Fibroblast of skin of right quadriceps (primary cell): Measurements from ENCODE around the gene RNU1-3.
"Not testable (repeated sequence)": the region's sequence is repeated elsewhere in the genome, so short reads cannot be mapped to it uniquely, and the experiment has no call there.

ENCODE experiments used
- DNase-seq: peaks from one replicate; pipeline ENCODE4 v3.0.0-alpha.2; 2013

RNU1-3 gene

GRCh38 chr1:16649960-16650359 is 16.8 kb downstream of the RNU1-3 start:
- not testable (repeated sequence) for DNase-seq

DNA sequence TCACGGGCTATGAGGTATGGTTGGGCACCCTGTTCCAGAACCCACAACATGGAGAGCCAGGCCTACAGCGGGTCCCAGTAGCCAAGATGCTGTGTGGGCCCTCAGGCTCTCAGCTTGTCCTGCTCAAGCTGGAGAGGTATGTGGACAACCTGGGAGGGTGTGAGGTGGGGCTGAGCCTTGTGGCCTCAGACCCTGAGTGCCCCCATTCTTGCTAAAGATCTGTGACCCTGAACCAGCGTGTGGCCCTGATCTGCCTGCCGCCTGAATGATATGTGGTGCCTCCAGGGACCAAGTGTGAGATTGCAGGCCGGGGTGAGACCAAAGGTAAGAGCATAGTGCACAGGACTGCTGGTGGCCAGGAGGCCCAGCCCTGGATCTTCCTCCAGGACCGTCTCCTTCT is 17.4 kb downstream of the RNU1-3 start:
- DNase-seq, result not testable (repeated sequence)

DNA sequence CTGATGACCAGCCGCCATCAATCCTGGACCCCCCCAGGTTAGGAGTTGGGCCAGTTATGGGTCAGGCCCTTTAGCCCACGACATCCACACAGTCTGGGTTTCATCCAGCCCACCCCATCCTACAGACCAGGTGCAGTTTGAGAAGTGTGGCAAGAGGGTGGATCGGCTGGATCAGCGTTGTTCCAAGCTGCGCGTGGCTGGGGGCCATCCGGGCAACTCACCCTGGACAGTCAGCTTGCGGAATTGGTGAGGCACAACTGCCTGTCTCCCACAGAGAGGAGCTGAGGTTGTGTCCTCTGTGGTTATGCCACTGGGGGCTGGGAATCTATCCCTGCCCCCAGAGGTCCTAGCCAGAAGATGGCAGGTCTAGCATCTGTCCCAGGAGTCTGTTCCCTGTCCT is 18.0 kb downstream of the RNU1-3 start:
- DNase-seq, result not testable (repeated sequence)

DNA sequence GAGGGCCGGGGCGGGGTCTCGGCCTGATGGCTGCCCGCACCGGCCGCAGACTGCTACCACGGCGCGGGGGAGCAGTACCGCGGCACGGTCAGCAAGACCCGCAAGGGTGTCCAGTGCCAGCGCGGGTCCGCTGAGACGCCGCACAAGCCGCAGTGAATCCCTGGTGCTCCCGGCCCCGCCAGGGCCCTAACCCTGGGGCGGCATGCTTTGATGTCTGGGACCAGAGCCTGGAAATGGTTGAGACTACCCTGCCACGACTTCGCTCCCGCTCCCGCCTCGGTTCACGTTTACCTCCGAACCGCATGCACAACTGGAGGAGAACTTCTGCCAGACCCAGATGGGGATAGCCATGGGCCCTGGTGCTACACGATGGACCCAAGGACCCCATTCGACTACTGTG is 18.5 kb downstream of the RNU1-3 start:
- not testable (repeated sequence) for DNase-seq

- not testable (repeated sequence) for DNase-seq
Observed at GRCh38 chr1:16647179-16648176, 19.3 kb downstream of the RNU1-3 start.

- not testable (repeated sequence) for DNase-seq
Observed at GRCh38 chr1:16646716-16647115, 20.0 kb downstream of the RNU1-3 start.

DNA sequence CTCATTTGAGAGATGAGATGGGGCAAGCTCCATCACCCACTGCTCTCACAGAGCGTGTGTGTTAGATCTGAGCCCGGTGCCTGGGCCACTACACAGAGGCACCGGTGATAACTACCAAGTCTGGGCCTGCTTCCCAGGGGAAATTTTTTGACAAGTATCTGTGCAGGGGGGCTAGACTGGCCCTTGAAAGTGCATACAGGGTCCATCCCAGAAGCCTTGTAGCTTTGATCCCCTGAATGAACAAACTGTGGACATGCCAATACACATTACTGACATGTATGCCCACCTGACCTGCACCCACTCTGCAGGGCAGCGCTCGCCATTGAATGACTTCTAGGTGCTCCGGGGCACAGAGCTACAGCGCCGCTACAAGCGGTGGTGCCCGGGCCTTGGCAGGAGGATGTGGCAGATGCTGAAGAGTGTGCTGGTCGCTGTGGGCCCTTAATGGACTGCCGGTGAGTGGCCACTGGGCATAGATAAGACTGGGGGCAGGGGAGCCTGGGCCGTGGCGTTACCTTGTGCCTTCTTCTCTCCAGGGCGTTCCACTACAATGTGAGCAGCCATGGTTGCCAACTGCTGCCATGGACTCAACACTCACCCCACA is 20.6 kb downstream of the RNU1-3 start:
- not testable (repeated sequence) for DNase-seq

GRCh38 chr1:16645271-16646060 is 21.3 kb downstream of the RNU1-3 start:
- DNase-seq, result not testable (repeated sequence)

DNA sequence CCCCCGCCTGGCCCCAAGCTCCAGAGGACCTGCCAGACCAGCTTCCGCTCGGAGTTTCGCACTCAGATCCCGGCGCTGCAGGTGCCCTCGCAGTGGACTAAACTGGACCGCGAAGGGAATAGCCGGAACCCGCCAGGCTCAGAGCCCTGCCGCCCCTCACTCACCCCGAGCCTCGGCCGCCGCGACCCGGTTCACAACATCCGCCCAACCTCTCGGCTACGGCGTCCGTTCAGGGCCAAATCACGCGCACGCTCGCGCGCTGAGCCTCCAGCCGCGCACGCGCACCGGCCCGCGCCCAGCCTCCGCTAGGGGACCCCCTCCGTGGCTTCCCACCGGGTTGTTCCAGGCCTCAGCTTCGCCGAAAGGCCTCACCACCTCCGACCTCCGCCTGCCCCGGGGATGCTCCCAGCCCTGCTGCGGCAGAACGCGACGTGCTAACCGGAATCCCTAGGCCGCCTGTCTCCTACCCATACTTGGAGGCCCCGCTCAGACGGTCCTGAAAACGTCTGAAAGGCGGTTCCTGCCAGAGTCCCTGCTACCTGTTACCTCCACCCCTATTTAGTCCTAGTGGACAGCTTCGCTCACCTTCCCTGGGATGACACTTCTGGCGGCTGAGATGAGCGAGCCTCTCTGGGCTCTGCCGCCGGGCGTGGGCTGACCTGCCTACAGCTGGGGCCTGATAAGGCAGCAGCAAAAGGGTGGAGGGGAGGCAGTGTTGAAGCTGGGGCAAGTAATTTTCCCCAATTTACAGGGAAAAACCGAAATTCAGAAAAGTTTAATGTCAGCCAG is 22.1 kb downstream of the RNU1-3 start:
- DNase-seq, result peak; percentile 95

DNA sequence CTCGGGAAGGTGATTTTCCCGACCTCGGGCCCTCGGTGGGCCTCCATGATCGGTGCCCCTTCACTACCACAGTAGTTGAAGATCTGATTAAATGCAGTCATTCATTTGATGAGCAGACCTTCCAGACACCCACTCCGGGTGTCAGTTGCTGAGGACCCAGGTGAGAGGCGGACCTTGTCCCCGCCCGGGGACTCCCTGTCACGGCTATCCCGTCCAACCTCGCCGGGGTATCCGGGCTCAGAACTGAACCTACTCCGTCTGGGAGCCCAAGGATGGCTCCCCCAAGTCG is 22.6 kb downstream of the RNU1-3 start:
- no peak for DNase-seq

DNA sequence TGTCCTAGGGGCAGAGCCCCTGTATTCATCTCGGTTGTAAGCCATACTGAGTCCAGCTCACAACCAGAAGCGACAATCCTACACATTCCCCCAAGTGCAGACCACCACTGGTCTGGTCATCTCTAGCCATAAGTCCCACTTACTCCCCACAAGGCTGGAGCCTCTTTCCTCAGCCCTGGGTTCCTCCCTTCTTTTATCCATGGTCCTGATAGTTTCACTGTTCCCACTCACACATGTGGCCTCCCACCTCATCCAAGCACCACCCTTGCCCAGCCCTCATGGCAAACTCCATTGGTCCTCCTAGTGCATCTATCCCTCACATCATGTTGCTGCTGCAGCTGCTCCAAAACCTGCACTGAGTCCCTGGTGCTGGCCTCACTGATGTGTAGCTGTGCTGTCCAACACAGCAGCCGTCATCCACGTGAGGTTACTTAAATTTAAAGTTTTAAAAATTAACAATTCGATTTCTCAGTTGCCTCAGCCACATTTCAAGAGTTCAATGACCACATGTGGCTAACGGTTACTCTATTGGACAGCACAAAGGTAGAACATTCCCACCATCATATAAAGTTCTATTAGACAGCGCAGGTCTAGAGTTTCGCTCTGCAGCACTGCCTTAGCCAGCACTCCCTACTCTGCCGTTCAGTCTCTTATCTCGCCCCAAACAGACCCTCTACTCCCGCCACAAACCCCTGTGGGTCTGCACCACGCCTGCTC is 23.1 kb downstream of the RNU1-3 start:
- DNase-seq, result not testable (repeated sequence)

GRCh38 chr1:16643001-16643411 is 23.7 kb downstream of the RNU1-3 start:
- not testable (repeated sequence) for DNase-seq

DNA sequence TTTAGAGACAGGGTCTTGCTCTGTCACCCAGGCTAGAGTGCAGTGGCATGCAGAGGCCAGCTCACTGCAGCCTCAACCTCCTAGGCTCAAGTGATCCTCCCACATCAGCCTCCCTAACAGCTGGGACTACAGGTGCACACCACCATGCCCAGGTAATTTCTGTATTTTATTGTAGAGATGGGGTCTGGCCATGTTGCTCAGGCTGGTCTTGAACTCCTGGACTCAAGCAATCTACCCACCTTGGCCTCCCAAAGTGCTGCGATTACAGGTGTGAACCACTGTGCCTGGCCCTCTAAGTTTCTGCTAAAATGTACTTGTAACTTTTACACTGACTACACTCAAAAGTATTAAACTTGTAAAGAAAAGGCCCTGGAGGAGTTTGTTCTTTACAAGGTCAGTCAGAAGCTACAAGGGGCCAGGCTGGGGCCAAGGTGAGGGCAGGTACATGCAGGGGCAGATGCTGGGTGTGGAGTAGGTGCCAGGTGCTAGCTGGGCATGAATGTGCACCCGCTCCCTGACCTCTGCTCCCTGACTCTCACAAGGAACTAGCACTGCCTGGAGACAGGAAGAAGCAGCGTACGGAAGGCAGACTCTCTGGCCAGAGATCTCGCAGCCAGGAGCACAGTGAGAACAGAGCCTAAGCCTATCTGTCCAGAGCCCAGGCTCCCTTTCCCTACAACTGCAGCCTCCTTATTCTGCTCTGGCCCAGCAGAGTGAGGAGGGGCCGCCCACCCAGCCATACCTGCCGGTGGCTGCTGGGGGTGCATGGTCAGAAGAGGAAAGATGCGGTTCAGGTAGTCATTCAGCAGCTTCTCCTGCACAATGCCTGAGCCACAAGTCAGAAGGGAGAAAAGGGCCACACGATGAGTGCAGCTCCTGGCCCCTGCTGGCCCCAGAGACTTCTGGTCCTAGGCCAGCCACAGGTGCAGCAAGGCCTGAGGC is 24.5 kb downstream of the RNU1-3 start:
- DNase-seq, result not testable (repeated sequence)

DNA sequence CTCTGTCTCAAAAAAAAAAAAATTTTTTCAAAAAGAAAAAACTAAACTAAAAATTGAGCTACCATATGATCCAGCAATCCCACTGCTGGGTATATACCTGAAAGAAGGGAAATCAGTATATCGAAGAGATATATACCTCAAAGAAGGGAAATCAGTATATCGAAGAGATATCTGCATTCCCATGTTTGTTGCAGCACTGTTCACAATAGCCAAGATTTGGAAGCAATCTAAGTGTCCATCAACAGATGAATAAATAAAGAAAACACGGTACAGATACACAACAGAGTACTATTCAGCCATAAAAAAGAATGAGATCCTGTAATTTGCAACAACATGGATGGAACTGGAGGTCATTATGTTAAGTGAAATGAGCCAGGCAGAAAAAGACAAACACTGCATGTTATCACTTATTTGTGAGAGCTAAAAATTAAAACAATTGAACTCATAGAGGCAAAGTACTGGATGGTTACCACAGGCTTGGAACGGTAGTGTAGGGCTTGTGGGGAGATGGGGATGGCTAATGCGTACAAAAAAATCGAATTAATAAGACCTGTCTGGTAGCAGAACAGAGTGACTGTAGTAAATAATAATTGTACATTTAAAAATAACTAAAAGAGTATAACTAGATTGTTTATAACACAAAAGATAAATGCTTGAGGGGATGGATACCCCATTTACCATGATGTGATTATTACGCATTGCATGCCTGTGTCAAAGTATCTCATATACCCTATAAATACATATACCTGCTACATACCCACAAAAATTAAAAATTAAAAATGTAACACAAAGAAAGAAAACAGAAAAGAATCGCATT is 25.4 kb downstream of the RNU1-3 start:
- not testable (repeated sequence) for DNase-seq

DNA sequence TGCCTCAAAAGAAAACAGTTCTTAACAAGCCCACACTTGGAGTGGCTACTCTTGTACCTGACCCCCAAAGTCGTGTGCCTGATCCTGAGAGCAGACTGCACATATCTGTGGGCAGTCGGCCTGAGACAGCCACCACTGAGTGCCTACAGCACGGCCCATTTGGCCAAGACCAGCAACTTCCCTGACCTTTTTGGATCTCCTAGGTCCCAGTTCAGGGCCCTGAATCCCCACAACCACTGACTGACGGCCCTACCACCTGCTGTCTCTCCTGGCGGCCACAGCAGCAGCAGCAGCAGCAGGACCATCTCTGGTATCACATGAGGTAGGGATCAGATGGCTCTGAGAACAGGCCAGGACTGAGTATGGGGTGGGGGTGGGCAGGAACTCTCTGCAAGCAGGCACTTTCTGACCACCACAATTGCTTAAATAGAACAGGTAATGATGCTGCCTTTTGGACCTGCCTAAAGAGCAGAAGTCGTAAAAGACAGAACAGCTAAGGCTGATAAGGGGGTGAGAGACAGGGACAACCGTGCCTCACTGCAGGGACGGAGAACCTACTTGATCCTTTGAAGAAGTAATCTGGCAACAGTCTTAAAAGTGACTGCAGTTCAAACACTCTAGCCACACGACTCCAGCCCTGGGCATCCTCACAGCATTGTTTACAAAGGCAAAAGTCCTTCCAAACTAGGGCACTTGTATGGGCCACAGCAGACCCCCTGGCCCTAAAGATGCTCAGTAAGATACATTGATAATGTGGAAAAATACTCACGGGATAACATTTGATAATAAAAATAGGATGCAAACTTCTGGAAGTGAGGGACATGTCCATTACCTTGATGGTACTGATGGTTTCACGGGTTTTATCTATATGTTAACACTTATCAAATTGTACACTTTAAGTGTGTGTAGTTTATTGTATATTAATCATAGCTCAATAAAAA is 27.4 kb downstream of the RNU1-3 start:
- DNase-seq, result not testable (repeated sequence)

- DNase-seq, result not testable (repeated sequence)
Observed at GRCh38 chr1:16637941-16638778, 28.6 kb downstream of the RNU1-3 start.

DNA sequence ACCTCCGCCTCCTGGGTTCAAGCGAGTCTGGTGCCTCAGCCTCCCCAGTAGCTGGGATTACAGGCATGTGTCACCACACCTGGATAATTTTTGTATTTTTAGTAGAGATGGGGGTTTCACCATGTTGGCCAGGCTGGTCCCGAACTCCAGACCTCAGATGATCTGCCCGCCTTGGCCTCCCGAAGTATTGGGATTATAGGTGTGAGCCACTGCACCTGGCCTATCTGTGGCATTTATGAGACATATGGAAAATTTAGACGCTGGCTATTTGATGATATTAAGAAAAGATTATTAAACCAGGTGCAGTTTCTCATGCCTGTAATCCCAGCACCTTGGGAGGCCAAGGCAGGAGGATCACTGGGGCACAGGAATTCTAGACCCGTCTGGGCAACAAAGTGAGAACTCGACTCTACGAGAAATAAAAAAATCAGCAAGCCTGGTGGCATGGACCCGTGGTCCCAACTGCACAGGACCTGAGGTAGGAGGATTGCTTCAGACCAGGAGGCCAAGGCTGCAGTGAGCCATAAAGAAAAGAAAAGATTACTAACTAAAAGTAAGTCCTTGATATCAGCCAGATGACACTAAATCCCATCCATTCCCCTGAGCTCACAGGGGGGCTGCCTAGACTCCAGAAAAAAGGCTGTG is 30.1 kb downstream of the RNU1-3 start:
- DNase-seq, result not testable (repeated sequence)
